ENCODE results near the gene ADAMTS17. TPM values are rescaled to one million over a fixed set of nuclear protein-coding genes. Genes with fewer than 3 reads are reported as not detected.

Gene ADAMTS17
- polyA plus RNA-seq, 2 of the 4 experiments (the other 2 are of a cell fraction) = 0.05 TPM; not detected in 1

- 33% methylated on average over 20 of the region's 20 CpGs for WGBS (ENCODE audit: missing lambda C conversion rate)
- no peaks in the 10 kb centered on the region for H3K4me1 ChIP-seq
- H3K4me3 ChIP-seq = no peak overlapping the region
- no peak overlapping the region for H3K4me2 ChIP-seq
- TF ChIP-seq ZNF302 (CRISPR knock-in tag; IDR thresholded peaks at IDR 0.05) (no peak), FOXS1 (CRISPR knock-in tag; IDR thresholded peaks at IDR 0.05) (no peak), E2F6 (IDR thresholded peaks at IDR 0.05; ENCODE audit: borderline replicate concordance, low read depth) (no peak), JUNB (IDR thresholded peaks at IDR 0.05) (no peak), NFE2L2 (conservative IDR thresholded peaks at IDR 0.05; ENCODE audit: low read length) (no peak), KDM1A (IDR thresholded peaks at IDR 0.05; ENCODE audit: low read depth) (no peak), REST (IDR thresholded peaks at IDR 0.05) (no peak), PHF8 (IDR thresholded peaks at IDR 0.05; ENCODE audit: borderline replicate concordance, low read depth) (no peak), HEYL (CRISPR knock-in tag; IDR thresholded peaks at IDR 0.05) (no peak), MAX (IDR thresholded peaks at IDR 0.05) (no peak), HOXB13 (CRISPR knock-in tag; IDR thresholded peaks at IDR 0.05; ENCODE audit: low read depth) (no peak), RNF2 (IDR thresholded peaks at IDR 0.05; ENCODE audit: borderline replicate concordance, low read depth) (no peak), CHD4 (IDR thresholded peaks at IDR 0.05; ENCODE audit: borderline replicate concordance) (no peak), TFCP2L1 (CRISPR knock-in tag; IDR thresholded peaks at IDR 0.05) (no peak), TP53 (CRISPR knock-in tag; IDR thresholded peaks at IDR 0.05) (no peak), RFX5 (IDR thresholded peaks at IDR 0.05) (no peak), RCOR1 (IDR thresholded peaks at IDR 0.05; ENCODE audit: low read depth, low read length) (no peak)
- H3K9me3 ChIP-seq = no peaks in the 10 kb centered on the region
- ATAC-seq = no peak
- ChIA-PET POLR2A (no interaction called here), CTCF (interaction anchor here (1.0 to 1.3 kb wide), 2 partner anchors 10 to 13 kb away, joined by 3 read pairs; no protein-coding TSS in a partner anchor)
- FAIRE-seq = no peak
- no peak for DNase-seq (ENCODE audit: low read depth in 1 of 2, low spot score in 1 of 2)
- no peak overlapping the region for H3K27ac ChIP-seq
These were observed 107.4 kb downstream of the ADAMTS17 start for GRCh38 chr15:100234158-100235029.

- DNase-seq (ENCODE audit: low read depth in 1 of 2, low spot score in 1 of 2) (no peak), FAIRE-seq (no peak), ATAC-seq (no peak)
- Histone ChIP-seq H3K4me2 (no peak overlapping the region), H3K4me1 (no peaks in the 10 kb centered on the region), H3K9me3 (no peaks in the 10 kb centered on the region), H3K4me3 (no peak overlapping the region), H3K27ac (no peak overlapping the region)
- TF ChIP-seq HOXB5 (CRISPR knock-in tag; IDR thresholded peaks at IDR 0.05) (no peak), SREBF2 (IDR thresholded peaks at IDR 0.05) (no peak)
- CTCF ChIA-PET = no interaction called here
- WGBS (ENCODE audit: missing lambda C conversion rate) = 9% methylated on average over 4 of the region's 4 CpGs
- POLR2A ChIA-PET = no interaction called here
These were observed 111.0 kb downstream of the ADAMTS17 start for GRCh38 chr15:100230784-100231183.

All from A549 (cell line).